Measurements from ENCODE around the gene FBXW4. TPM values are rescaled to one million over a fixed set of nuclear protein-coding genes. Genes with fewer than 3 reads are reported as not detected.

Gene FBXW4
- total RNA-seq, 4 donors from 2014 or later = 50.0 to 73.5 (median 54.3) TPM

DNA sequence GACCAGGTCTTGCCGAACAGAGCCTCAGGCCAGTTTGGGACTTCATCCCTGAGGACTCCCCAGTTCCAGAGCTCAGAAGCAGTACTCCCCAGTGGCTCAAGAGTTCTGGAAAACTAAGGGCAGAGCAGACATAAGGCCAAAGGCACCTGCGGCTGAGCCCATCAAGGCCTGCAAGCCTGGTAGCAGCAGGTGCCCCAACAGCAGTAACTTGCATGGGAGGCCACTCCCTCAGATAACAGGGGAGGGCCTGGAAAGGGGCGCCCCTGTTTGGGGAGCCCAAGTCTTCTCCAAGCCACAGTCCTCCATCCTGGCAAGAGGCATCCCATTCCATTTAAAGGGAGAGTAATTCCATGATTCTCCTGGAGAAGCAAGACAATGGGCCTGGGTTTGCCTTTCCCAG lies 119.9 kb downstream of the FBXW4 start:
- no peak for DNase-seq (ENCODE audit: low spot score)
- ATAC-seq (ENCODE audit: low FRiP score) = no peak
- TF ChIP-seq, protein P1, sequence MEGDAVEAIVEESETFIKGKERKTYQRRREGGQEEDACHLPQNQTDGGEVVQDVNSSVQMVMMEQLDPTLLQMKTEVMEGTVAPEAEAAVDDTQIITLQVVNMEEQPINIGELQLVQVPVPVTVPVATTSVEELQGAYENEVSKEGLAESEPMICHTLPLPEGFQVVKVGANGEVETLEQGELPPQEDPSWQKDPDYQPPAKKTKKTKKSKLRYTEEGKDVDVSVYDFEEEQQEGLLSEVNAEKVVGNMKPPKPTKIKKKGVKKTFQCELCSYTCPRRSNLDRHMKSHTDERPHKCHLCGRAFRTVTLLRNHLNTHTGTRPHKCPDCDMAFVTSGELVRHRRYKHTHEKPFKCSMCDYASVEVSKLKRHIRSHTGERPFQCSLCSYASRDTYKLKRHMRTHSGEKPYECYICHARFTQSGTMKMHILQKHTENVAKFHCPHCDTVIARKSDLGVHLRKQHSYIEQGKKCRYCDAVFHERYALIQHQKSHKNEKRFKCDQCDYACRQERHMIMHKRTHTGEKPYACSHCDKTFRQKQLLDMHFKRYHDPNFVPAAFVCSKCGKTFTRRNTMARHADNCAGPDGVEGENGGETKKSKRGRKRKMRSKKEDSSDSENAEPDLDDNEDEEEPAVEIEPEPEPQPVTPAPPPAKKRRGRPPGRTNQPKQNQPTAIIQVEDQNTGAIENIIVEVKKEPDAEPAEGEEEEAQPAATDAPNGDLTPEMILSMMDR (IDR thresholded peaks at IDR 0.05) = no peak

DNA sequence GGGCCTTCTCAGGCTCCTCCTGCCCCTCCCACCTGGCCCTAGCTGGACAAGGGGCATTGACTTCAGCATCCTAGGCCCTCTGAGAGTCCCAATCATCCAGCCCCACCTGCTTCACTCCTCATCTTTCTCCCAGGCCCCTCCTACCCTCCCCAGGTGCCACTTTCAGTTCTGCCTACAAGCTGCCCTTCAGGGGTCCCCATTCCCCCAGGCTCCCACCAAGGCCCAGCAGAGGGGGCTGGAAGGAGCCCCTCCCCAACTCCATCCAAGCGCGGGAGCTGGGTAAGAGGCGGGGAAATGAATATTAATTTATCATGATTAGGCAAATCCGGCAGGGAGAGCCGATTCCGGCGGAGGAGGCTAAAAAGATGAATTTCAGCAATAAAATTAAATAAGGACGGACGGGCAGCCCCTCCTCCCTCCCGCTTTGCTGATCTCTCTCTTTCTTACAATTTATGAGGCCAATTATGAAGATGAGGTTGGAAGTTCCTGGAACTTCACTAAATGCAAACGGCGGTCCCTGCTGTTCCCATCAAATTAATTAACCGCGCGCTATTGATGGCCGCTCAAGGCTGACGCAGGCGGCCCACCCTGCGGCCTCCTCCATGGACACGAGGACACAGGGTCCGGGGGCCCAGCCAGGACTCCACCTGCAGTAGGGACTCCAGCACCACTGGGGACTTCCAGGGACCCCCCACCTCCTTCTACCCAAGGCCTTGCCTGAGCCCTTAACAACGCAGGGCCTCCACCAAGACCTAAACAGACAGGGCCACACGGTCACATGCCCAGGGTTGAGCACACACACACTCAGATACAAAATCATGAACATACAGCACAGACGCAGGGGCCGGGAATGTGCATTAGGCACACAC lies 120.9 kb downstream of the FBXW4 start:
- TF ChIP-seq, protein P1 (IDR thresholded peaks at IDR 0.05) = no peak
- no peak for ATAC-seq (ENCODE audit: low FRiP score)
- no peak for DNase-seq (ENCODE audit: low spot score)

DNA sequence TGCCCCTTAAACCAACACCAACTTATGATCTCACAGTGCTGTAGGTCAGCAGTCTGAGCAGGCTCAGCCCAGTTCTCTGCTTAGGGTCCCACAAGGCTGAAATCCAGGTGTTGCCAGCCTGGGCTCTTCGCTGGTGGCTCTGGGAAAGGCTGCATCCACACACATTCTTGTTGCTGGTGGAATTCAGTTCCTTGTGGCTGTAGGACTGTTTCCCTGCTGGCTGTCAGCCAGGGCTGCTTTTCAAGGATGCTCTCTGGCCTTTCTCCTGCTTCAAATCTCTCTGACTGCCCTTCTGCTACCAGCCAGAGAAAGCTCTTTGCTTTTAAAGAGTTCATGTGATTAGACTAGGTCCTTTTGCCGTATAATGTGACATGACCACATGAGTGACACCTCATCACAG lies 122.2 kb downstream of the FBXW4 start:
- ATAC-seq (ENCODE audit: low FRiP score) (no peak), DNase-seq (ENCODE audit: low spot score) (no peak)
- TF ChIP-seq, protein P1 (IDR thresholded peaks at IDR 0.05) = no peak

DNA sequence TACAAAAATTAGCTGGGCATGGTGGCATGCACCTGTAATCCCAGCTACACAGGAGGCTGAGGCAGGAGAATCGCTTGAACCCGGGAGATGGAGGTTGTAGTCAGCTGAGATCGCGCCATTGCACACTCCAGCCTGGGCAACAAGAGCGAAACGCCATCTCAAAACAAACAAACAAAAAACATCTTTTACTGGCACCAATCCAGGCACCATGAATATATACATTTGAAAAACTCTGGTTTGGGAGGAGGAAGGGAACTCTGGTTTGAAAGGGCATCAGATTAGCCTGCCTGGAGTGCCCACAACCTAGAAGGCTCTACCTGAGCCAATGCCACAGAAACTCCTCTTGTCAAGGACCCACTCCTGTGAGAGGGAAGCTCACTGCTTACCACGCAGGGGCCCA lies 122.8 kb downstream of the FBXW4 start:
- no peak for ATAC-seq (ENCODE audit: low FRiP score)
- no peak for DNase-seq (ENCODE audit: low spot score)
- TF ChIP-seq, protein P1 (IDR thresholded peaks at IDR 0.05) = no peak

DNA sequence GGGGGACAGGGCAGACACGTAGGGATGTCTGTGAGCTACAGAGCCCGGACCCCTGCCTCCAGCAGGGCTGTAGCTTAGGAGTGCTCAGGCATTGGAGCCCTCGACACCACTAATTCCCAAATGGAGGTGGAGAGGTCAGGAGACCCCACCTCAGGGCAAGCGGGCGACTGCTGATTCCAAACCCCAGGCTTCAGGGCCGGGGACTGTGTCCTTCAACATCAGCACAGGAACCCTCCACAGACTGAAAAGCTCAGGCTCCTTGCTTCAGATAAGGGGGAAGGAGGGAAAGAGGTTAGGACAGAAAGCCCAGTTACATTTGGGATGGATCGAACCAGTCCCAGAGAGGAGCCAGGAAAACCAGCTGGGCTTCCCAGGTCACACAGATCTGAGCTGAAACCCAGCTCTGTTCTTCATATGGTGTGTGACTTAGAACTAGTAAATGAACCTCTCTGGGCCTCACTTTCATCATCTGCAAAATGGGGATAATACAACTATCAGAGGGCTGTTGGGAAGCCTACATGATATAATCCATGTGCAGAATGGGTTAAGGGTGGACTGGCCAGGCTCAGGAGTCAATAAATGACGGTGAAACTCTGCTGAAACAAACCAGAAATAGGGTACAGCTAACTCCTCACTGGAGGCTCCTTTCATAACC lies 123.6 kb downstream of the FBXW4 start:
- ATAC-seq (ENCODE audit: low FRiP score) (no peak), DNase-seq (ENCODE audit: low spot score) (no peak)
- TF ChIP-seq, protein P1 (IDR thresholded peaks at IDR 0.05) = no peak

DNA sequence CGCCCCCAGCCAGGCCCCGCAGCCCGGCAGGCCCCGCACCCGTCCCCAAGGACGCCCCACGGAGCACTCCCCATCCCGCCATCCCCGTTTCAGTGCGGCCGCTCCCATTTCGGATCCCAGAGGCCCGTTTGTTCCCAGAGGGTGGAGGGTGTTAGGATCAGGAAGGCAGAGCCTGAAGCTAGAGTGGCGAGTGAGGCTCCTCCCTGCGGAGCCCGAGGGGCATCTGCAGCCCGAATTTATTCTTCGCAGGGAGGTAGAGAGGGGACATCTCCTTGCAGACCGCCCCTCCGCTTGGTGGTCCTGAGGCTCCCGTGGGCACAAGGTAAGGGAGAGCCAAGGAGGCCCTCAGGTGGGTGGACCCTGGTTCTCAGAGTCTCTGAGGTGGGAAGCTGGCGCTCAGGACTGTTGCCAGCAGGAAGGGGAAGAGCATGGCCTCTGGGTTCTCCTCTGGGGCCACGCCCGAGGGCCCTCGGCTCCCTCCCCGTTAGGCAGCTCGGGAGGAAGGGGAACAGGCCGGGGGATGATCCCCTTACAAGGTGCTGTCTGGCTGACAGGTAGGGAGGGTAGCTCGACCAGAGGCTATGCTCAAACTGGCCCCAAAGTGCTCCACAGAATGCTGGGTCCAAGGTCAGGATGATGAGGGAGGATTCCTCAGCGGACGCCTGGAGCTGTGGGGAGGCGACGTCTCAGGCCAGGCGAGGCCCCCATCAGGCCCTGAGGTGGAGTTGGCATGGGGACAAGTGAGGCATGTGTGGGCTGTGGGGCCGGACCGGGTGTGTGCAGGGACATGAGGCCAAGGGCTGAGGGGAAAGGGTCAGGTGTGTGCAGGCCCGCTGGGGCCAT lies 124.3 kb downstream of the FBXW4 start:
- ATAC-seq (ENCODE audit: low FRiP score) (peak; percentile 8), DNase-seq (ENCODE audit: low spot score) (no peak)
- TF ChIP-seq, protein P1 (IDR thresholded peaks at IDR 0.05) = no peak

Data from omental fat pad (tissue), 4 donors.